NCI-H446 (cell line): ENCODE data around the gene RAB31.

Source experiments
- DNase-seq, 2 experiments: peaks; one replicate each; lab custom pipeline; 2025; lab: John Stamatoyannopoulos, UW

RAB31 gene

GRCh38 chr18:9865764-9866490 lies 157.8 kb downstream of the RAB31 start:
- no peak for DNase-seq

- no peak for DNase-seq
These were observed 158.5 kb downstream of the RAB31 start for GRCh38 chr18:9866627-9867026.

- DNase-seq, result no peak
These were observed 159.0 kb downstream of the RAB31 start for GRCh38 chr18:9867071-9867594.

- DNase-seq, result no peak
These were observed 161.0 kb downstream of the RAB31 start for GRCh38 chr18:9868857-9869714.

- no peak for DNase-seq
These were observed 161.8 kb downstream of the RAB31 start for GRCh38 chr18:9869715-9870430.

GRCh38 chr18:9870431-9871008 lies 162.4 kb downstream of the RAB31 start:
- no peak for DNase-seq

GRCh38 chr18:9871244-9871746 lies 163.2 kb downstream of the RAB31 start:
- no peak for DNase-seq

- DNase-seq, result no peak
These were observed 164.7 kb downstream of the RAB31 start for GRCh38 chr18:9872823-9873222.

- no peak for DNase-seq
These were observed 166.6 kb downstream of the RAB31 start for GRCh38 chr18:9874728-9875127.

GRCh38 chr18:9876212-9876866 lies 168.2 kb downstream of the RAB31 start:
- DNase-seq, result no peak

- DNase-seq, result no peak
These were observed 169.0 kb downstream of the RAB31 start for GRCh38 chr18:9876867-9877654.

GRCh38 chr18:9877655-9878014 lies 169.5 kb downstream of the RAB31 start:
- no peak for DNase-seq

- no peak for DNase-seq
These were observed 170.0 kb downstream of the RAB31 start for GRCh38 chr18:9878095-9878494.

- DNase-seq, result no peak
These were observed 170.7 kb downstream of the RAB31 start for GRCh38 chr18:9878783-9879242.

GRCh38 chr18:9884090-9884489 lies 176.0 kb downstream of the RAB31 start:
- DNase-seq, result no peak

GRCh38 chr18:9884532-9885140 lies 176.5 kb downstream of the RAB31 start:
- no peak for DNase-seq

GRCh38 chr18:9885170-9886004 lies 177.3 kb downstream of the RAB31 start, which contains the start of gene TXNDC2:
TSS of gene TXNDC2 (plus strand) at chr18:9885973. CDS start at chr18:9886681, 708 bp downstream.
- DNase-seq, result no peak

- no peak for DNase-seq
These were observed 177.9 kb downstream of the RAB31 start for GRCh38 chr18:9886005-9886348.

GRCh38 chr18:9887992-9888391 lies 179.9 kb downstream of the RAB31 start:
- no peak for DNase-seq
